ENCODE measurements around the gene ZNF217. TPM values are rescaled to one million over a fixed set of nuclear protein-coding genes. Genes with fewer than 3 reads are reported as not detected.

The ZNF217 gene
- total RNA-seq, 1 experiment from 2014 or later, result 45.6 TPM

- ChIA-PET POLR2A (ENCODE audit: unreplicated experiment) (no interaction called here), CTCF (no interaction called here)
Observed at GRCh38 chr20:53598140-53599043, 4.8 kb upstream of the ZNF217 start.

GRCh38 chr20:53597521-53598120 is 4.0 kb upstream of the ZNF217 start:
- no TSS peak for BruUV-seq (replicated peaks)
- ATAC-seq (no peak), DNase-seq (peak; percentile 42)
- ChIA-PET POLR2A (ENCODE audit: unreplicated experiment) (interaction anchor here (0.5 to 1.7 kb wide), 5 partner anchors 8 to 141 kb away, joined by 3 to 10 read pairs (median 6); no protein-coding TSS in a partner anchor), CTCF (interaction anchor here (0.6 kb wide), 2 partner anchors 15 to 17 kb away, joined by 3 read pairs; no protein-coding TSS in a partner anchor)
- Histone ChIP-seq H3K27ac (ENCODE audit: low read length) (peak overlapping the region; percentile 65; the same call in 1 of the 2 replicates), H3K9ac (ENCODE audit: low read length) (peak overlapping the region; percentile 81; the same call in 1 of the 2 replicates), H3K27me3 (ENCODE audit: low read length) (no peaks in the 10 kb centered on the region), H3F3A (ENCODE audit: low read length, unreplicated experiment) (no peaks in the 10 kb centered on the region), H4K20me1 (ENCODE audit: low read length) (no peaks in the 10 kb centered on the region), H3K4me1 (ENCODE audit: insufficient read depth, low read length) (peaks cover 27% of the 10 kb centered on the region), H3K9me2 (replicated peaks; ENCODE audit: low read length) (no peaks in the 10 kb centered on the region), H3K4me2 (ENCODE audit: low read length) (peak overlapping the region; percentile 83), H3K4me3 (ENCODE audit: low read length) (peak overlapping the region; percentile 88), H2AFZ (ENCODE audit: low read length) (peak overlapping the region; percentile 7; the same call in 1 of the 2 replicates), H3K79me2 (ENCODE audit: low read length) (peaks cover 40% of the 10 kb centered on the region), H3K36me3 (ENCODE audit: low read depth, low read length) (no peaks in the 10 kb centered on the region), H3K9me3 (ENCODE audit: low read length) (no peaks in the 10 kb centered on the region)
- intact Hi-C loops (cut with micrococcal nuclease), result loop anchor here (2.0 to 10.0 kb wide), 4 partner anchors 141 to 1963 kb away; no protein-coding TSS in a partner anchor
- TF ChIP-seq CTCF (conservative IDR thresholded peaks at IDR 0.05; ENCODE audit: low read depth, low read length), result no peak
- TF ChIP-seq EZH2 (IDR thresholded peaks at IDR 0.05; ENCODE audit: low read length, unreplicated experiment), result no peak
- no peak for TF ChIP-seq EZH2phosphoT487 (IDR thresholded peaks at IDR 0.05; ENCODE audit: borderline replicate concordance, low read length)

More at GRCh38 chr20:53598140-53599043, 4.8 kb upstream of the ZNF217 start:
- Histone ChIP-seq H3K4me2 (ENCODE audit: low read length) (peak overlapping the region; percentile 61; the same call in 1 of the 2 replicates), H3K9ac (ENCODE audit: low read length) (no peak overlapping the region), H3K9me3 (ENCODE audit: low read length) (no peaks in the 10 kb centered on the region), H3F3A (ENCODE audit: low read length, unreplicated experiment) (no peaks in the 10 kb centered on the region), H3K9me2 (replicated peaks; ENCODE audit: low read length) (no peaks in the 10 kb centered on the region), H3K4me3 (ENCODE audit: low read length) (no peak overlapping the region), H2AFZ (ENCODE audit: low read length) (no peak overlapping the region), H3K4me1 (ENCODE audit: insufficient read depth, low read length) (peaks cover 27% of the 10 kb centered on the region), H3K27ac (ENCODE audit: low read length) (no peak overlapping the region), H3K36me3 (ENCODE audit: low read depth, low read length) (no peaks in the 10 kb centered on the region), H3K79me2 (ENCODE audit: low read length) (peaks cover 32% of the 10 kb centered on the region), H4K20me1 (ENCODE audit: low read length) (no peaks in the 10 kb centered on the region), H3K27me3 (ENCODE audit: low read length) (no peaks in the 10 kb centered on the region)
- BruUV-seq (replicated peaks), result no TSS peak
- ATAC-seq (no peak), DNase-seq (no peak)
- TF ChIP-seq EZH2phosphoT487 (IDR thresholded peaks at IDR 0.05; ENCODE audit: borderline replicate concordance, low read length), result no peak
- no peak for TF ChIP-seq EZH2 (IDR thresholded peaks at IDR 0.05; ENCODE audit: low read length, unreplicated experiment)
- no peak for TF ChIP-seq CTCF (conservative IDR thresholded peaks at IDR 0.05; ENCODE audit: low read depth, low read length)
- intact Hi-C loops (cut with micrococcal nuclease), result loop anchor here (5.0 to 10.0 kb wide), 3 partner anchors 269 to 1964 kb away; no protein-coding TSS in a partner anchor

Data from PC-3 (cell line).